Endothelial cell of hepatic sinusoid (primary cell): ENCODE measurements around the gene LRRC14B.
"Not testable (repeated sequence)": the region's sequence is repeated elsewhere in the genome, so short reads cannot be mapped to it uniquely, and the experiment has no call there.

ENCODE experiments used
- in situ Hi-C: cut with HindIII; loops from 2 replicates; pipeline ENCODE4 v1.10.0; 2017; ENCODE audit warnings: low sequenced_read_pairs

Gene LRRC14B

GRCh38 chr5:233426-233825 lies 42.1 kb downstream of the LRRC14B start:
- in situ Hi-C loops: not testable (repeated sequence)

DNA sequence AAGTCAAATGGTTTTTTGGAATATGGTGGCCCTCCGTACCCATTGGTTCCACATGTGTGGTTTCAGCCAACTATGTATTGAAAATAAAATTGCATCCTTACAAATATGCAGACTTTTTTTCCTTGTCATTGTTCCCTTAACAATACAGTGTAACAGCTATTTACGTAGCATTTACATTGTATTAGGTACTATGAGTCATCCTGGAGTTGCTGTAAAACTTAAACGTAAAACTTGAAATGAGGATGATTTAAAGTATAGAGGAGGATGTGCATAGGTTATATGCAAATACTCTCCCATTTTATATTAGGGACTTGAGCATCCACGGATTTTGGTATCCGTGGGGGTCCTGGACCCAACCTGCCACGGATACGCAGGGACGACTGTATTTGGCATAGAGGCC lies 43.2 kb downstream of the LRRC14B start:
- in situ Hi-C loops: no loop called here

- in situ Hi-C loops: not testable (repeated sequence)
These were observed 44.2 kb downstream of the LRRC14B start for GRCh38 chr5:235527-235926.

- in situ Hi-C loops: not testable (repeated sequence)
These were observed 46.6 kb downstream of the LRRC14B start for GRCh38 chr5:237931-238330.

DNA sequence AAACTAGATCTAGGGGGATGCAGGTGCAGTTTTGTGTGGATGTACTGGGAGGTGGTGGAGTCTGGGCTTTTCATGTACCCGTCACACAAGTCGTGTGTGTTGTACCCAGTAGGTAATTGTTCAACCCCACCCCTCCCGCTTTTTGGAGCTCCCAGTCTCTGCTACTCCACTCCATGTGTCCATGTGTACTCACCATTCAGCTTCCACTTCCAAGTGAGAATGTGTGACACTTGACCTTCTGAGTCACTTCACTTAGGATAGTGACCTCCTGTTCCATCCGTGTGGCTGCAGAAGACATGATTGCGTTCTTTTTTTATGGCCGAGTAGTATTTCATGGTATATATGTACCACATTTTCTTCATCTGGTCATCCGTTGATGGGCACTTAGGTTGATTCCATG lies 49.3 kb downstream of the LRRC14B start:
- in situ Hi-C loops: not testable (repeated sequence)

GRCh38 chr5:241045-241669 lies 49.9 kb downstream of the LRRC14B start:
- in situ Hi-C loops: not testable (repeated sequence)

DNA sequence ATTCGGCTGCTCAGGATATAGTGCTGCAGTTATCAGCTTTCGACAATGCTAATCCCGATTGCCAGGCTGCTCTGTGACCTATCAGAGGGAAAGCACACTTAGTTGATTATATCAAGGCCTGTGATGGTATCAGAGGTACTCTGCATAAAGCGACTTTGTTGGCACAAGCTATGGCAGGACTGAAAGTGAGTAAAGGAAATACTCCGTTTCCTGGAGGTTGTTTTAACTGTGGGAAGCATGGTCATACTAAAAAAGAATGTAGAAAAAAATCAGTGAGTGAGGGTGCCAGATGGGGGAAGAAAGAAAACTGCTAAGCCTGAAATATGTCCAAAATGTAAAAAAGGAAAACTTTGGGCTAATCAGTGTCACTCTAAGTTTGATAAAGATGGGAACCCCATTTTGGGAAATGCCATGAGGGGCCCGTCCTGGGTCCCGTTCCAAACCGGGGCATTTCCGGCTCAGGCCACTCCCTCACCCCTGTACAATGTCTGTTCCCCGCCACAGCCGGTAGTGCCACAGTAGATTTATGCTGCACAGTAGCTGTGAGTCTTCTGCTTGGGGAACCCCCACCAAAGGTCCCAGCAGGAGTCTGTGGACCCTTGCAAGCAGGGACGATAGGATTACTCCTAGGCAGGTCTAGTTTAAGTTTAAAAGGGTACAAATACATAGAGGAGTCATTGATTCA lies 52.5 kb downstream of the LRRC14B start:
- in situ Hi-C loops: not testable (repeated sequence)

DNA sequence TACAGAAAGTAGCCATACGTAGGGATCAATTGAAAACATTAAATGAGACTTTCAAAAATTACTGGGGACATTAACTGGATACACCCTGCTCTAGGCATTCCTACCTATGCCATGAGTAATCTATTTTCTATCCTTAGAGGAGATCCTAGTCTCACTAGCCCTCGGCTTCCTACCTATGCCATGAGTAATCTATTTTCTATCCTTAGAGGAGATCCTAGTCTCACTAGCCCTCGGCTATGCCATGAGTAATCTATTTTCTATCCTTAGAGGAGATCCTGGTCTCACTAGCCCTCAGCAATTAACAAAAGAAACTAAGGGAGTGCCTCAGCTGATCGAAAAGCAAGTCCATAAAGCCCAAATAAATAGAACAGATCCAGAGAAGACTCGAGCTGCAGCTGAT lies 54.4 kb downstream of the LRRC14B start:
- in situ Hi-C loops: not testable (repeated sequence)
